DMS53 (cell line): ENCODE results near the gene TIMP3.
A peak's percentile ranks its signal among the peaks of the same experiment; 100 is the strongest.

ENCODE experiments used
- DNase-seq: peaks from one replicate; lab custom pipeline; 2025; lab: John Stamatoyannopoulos, UW

Gene TIMP3

GRCh38 chr22:32786027-32786418 is 15.5 kb upstream of the TIMP3 start:
- DNase-seq = no peak

DNA sequence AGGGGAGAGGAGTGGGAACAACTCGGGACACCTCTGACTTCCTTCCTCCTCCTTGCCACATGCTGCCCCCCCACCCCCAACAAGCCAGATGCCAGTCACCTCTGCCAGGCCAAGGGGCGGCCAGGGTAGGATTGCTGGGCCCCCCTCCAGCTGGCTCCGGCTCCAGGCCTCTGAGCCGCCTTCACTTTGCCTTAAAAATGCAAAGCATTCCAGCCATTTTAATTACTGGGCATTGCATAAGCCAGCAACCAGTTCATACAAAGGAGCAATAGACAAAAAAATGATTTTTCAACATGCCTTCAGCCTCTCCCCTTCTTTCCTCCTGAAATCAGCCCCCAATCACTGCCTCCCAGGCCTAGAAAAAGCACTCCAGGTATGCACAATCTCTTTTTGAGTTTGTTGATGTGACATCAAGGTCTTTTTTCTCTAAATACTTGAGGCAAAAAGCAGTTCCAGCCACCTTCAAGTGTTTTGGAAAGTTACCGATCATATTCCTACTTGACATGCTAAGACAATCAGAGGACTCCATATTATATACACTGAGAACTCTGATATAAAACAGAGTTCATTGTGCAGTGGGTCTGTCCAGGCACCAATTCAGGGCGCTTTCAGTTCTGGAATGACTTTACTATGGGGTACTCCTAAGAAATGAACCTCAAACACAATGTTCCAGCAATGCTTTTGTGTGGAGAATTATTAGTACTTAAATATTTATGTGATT is 12.4 kb upstream of the TIMP3 start:
- DNase-seq = no peak

- DNase-seq = peak; percentile 0
Measured at GRCh38 chr22:32789797-32790620, 11.5 kb upstream of the TIMP3 start.

GRCh38 chr22:32791056-32791455 is 10.4 kb upstream of the TIMP3 start:
- no peak for DNase-seq

GRCh38 chr22:32791485-32791884 is 10.0 kb upstream of the TIMP3 start:
- DNase-seq = no peak

GRCh38 chr22:32793589-32793988 is 7.9 kb upstream of the TIMP3 start:
- DNase-seq = no peak

- DNase-seq = no peak
Measured at GRCh38 chr22:32794449-32795213, 6.9 kb upstream of the TIMP3 start.

DNA sequence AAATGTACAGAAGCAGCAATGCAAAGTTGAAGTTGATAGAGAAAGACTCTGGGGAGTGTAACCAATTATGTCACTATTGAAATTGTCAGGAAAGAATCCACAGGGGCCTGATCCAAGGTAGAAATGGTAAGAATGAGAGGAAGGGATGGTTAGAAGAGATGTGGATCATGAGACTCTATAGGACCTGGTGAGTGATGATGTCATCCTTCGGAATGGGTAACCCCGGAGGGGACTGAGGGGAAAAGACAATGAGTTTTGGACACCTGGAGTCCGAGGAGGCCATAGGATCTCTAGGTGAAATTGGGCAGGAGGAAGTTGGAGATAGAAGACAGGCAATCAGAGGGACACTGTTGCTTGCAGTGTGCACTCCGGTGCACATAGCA is 6.3 kb upstream of the TIMP3 start:
- DNase-seq = no peak

GRCh38 chr22:32796865-32797573 is 4.5 kb upstream of the TIMP3 start:
- DNase-seq = peak; percentile 41

- DNase-seq = no peak
Measured at GRCh38 chr22:32799496-32799895, 2.0 kb upstream of the TIMP3 start.

GRCh38 chr22:32800158-32800882 is 1.2 kb upstream of the TIMP3 start:
- DNase-seq = no peak

GRCh38 chr22:32800994-32801536 is 440 bp upstream of the TIMP3 start:
- DNase-seq = no peak

DNA sequence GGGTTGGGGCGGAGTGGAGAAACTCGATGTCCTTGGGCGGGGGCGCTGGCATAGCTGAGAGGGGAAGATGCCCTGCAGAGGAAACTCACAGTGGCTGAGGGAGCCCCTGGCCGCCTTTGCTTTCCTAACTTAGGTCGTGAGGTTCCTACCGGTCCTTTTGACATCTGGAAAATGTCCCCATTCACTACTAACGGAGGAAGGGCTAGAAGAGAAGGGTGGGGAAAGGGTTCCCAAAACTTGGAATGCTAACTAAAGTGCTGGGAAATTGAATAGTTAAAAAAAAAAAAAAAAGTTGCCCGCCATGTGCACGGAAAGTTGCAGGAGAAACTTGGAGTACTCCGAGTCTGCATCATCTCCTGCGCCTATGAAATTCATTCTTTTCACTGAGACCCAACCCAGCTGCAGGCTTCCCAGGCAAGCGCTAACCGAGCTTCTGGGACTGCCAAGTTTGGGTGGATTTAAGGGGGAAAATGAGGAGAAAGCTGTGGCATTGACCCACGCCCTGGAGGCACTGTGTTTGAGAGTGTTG is 796 bp downstream of the TIMP3 start:
- no peak for DNase-seq

- DNase-seq = no peak
Measured at GRCh38 chr22:32803020-32803737, 1.7 kb downstream of the TIMP3 start.

- DNase-seq = no peak
Measured at GRCh38 chr22:32803738-32804435, 2.4 kb downstream of the TIMP3 start.

GRCh38 chr22:32804531-32805360 is 3.2 kb downstream of the TIMP3 start:
- no peak for DNase-seq

- no peak for DNase-seq
Measured at GRCh38 chr22:32805361-32805881, 3.9 kb downstream of the TIMP3 start.

DNA sequence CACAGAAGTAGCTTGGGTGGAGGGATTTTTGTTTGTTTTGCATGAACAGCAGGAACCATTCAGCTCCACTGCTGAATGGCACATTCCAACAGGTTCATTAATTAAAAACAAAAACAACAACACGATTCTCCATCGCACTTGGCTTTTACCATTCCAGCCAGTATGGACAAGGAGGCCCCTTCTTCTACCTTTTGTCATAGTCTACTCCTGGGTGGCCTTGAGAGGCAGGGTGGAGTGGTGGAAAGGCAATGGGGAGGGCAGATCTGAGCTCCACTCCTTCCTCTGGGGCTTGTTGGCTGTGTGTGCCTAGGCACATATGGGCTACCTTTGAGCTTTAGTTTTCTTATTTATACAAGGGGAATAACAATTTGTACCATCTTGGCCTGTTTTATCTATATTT is 4.8 kb downstream of the TIMP3 start:
- no peak for DNase-seq
